ENCODE data around the gene SIRPB2.
"Not testable (repeated sequence)": the region's sequence is repeated elsewhere in the genome, so short reads cannot be mapped to it uniquely, and the experiment has no call there.

Gene SIRPB2

GRCh38 chr20:1508574-1508973 is 17.4 kb upstream of the SIRPB2 start:
- peaks cover 2% of the 10 kb centered on the region for H3K27me3 Mint-ChIP-seq
- H3K9me3 Mint-ChIP-seq = no peaks in the 10 kb centered on the region
- no peak overlapping the region for H3K4me3 Mint-ChIP-seq
- peaks cover 8% of the 10 kb centered on the region for H3K4me1 Mint-ChIP-seq
- H3K27ac Mint-ChIP-seq = no peak overlapping the region
- H3K36me3 Mint-ChIP-seq = no peaks in the 10 kb centered on the region

- Mint-ChIP-seq H3K9me3 (peaks cover 2% of the 10 kb centered on the region), H3K36me3 (no peaks in the 10 kb centered on the region), H3K4me1 (peaks cover 14% of the 10 kb centered on the region), H3K27me3 (peaks cover 2% of the 10 kb centered on the region), H3K4me3 (no peak overlapping the region), H3K27ac (no peak overlapping the region)
Observed at GRCh38 chr20:1507276-1507675, 16.1 kb upstream of the SIRPB2 start.

- Mint-ChIP-seq H3K27me3 (peaks cover 2% of the 10 kb centered on the region), H3K4me3 (no peak overlapping the region), H3K9me3 (peaks cover 4% of the 10 kb centered on the region), H3K27ac (no peak overlapping the region), H3K36me3 (no peaks in the 10 kb centered on the region), H3K4me1 (peaks cover 14% of the 10 kb centered on the region)
Observed at GRCh38 chr20:1505871-1506270, 14.7 kb upstream of the SIRPB2 start.

- Mint-ChIP-seq H3K27ac (no peak overlapping the region), H3K27me3 (peaks cover 6% of the 10 kb centered on the region), H3K4me1 (peaks cover 14% of the 10 kb centered on the region), H3K4me3 (no peak overlapping the region), H3K9me3 (peaks cover 4% of the 10 kb centered on the region), H3K36me3 (no peaks in the 10 kb centered on the region)
Observed at GRCh38 chr20:1505361-1505760, 14.1 kb upstream of the SIRPB2 start.

GRCh38 chr20:1503564-1504227 is 12.5 kb upstream of the SIRPB2 start:
- peaks cover 9% of the 10 kb centered on the region for H3K27me3 Mint-ChIP-seq
- peaks cover 4% of the 10 kb centered on the region for H3K9me3 Mint-ChIP-seq
- no peak overlapping the region for H3K27ac Mint-ChIP-seq
- H3K36me3 Mint-ChIP-seq = no peaks in the 10 kb centered on the region
- H3K4me3 Mint-ChIP-seq = no peak overlapping the region
- H3K4me1 Mint-ChIP-seq = peaks cover 8% of the 10 kb centered on the region

GRCh38 chr20:1500496-1500895 is 9.3 kb upstream of the SIRPB2 start:
- no peak overlapping the region for H3K4me3 Mint-ChIP-seq
- H3K27me3 Mint-ChIP-seq = peaks cover 14% of the 10 kb centered on the region
- H3K9me3 Mint-ChIP-seq = peaks cover 4% of the 10 kb centered on the region
- H3K4me1 Mint-ChIP-seq = peaks cover 8% of the 10 kb centered on the region
- H3K27ac Mint-ChIP-seq = no peak overlapping the region
- peaks cover 7% of the 10 kb centered on the region for H3K36me3 Mint-ChIP-seq

- Mint-ChIP-seq H3K36me3 (peaks cover 7% of the 10 kb centered on the region), H3K27me3 (peaks cover 14% of the 10 kb centered on the region), H3K4me3 (no peak overlapping the region), H3K9me3 (peaks cover 4% of the 10 kb centered on the region), H3K27ac (no peak overlapping the region), H3K4me1 (peaks cover 8% of the 10 kb centered on the region)
Observed at GRCh38 chr20:1499528-1500420, 8.6 kb upstream of the SIRPB2 start.

GRCh38 chr20:1497371-1497770 is 6.2 kb upstream of the SIRPB2 start:
- not testable (repeated sequence) for H3K4me1 Mint-ChIP-seq, H3K27ac Mint-ChIP-seq, H3K4me3 Mint-ChIP-seq, H3K9me3 Mint-ChIP-seq, H3K36me3 Mint-ChIP-seq
- H3K27me3 Mint-ChIP-seq = peaks cover 14% of the 10 kb centered on the region

- Mint-ChIP-seq H3K4me1 (no peaks in the 10 kb centered on the region), H3K36me3 (peaks cover 7% of the 10 kb centered on the region), H3K27ac (no peak overlapping the region), H3K9me3 (no peaks in the 10 kb centered on the region), H3K27me3 (peaks cover 14% of the 10 kb centered on the region), H3K4me3 (no peak overlapping the region)
Observed at GRCh38 chr20:1496930-1497329, 5.7 kb upstream of the SIRPB2 start.

- H3K27me3 Mint-ChIP-seq = peaks cover 9% of the 10 kb centered on the region
- H3K4me3 Mint-ChIP-seq = no peak overlapping the region
- no peak overlapping the region for H3K27ac Mint-ChIP-seq
- no peaks in the 10 kb centered on the region for H3K9me3 Mint-ChIP-seq
- peaks cover 7% of the 10 kb centered on the region for H3K36me3 Mint-ChIP-seq
- H3K4me1 Mint-ChIP-seq = no peaks in the 10 kb centered on the region
Observed at GRCh38 chr20:1494436-1494835, 3.2 kb upstream of the SIRPB2 start.

GRCh38 chr20:1493536-1493935 is 2.3 kb upstream of the SIRPB2 start:
- Mint-ChIP-seq H3K36me3 (peaks cover 7% of the 10 kb centered on the region), H3K27me3 (peaks cover 8% of the 10 kb centered on the region), H3K9me3 (no peaks in the 10 kb centered on the region), H3K4me1 (no peaks in the 10 kb centered on the region), H3K4me3 (no peak overlapping the region), H3K27ac (no peak overlapping the region)

- H3K9me3 Mint-ChIP-seq = no peaks in the 10 kb centered on the region
- no peak overlapping the region for H3K27ac Mint-ChIP-seq
- peaks cover 6% of the 10 kb centered on the region for H3K27me3 Mint-ChIP-seq
- no peak overlapping the region for H3K4me3 Mint-ChIP-seq
- no peaks in the 10 kb centered on the region for H3K4me1 Mint-ChIP-seq
- peaks cover under 1% of the 10 kb centered on the region for H3K36me3 Mint-ChIP-seq
Observed at GRCh38 chr20:1491860-1492642, 831 bp upstream of the SIRPB2 start.

GRCh38 chr20:1490643-1491195 is 501 bp downstream of the SIRPB2 start:
- Mint-ChIP-seq H3K4me3 (no peak overlapping the region), H3K9me3 (no peaks in the 10 kb centered on the region), H3K36me3 (no peaks in the 10 kb centered on the region), H3K27me3 (peaks cover 6% of the 10 kb centered on the region), H3K27ac (no peak overlapping the region), H3K4me1 (no peaks in the 10 kb centered on the region)

- Mint-ChIP-seq H3K4me1 (no peaks in the 10 kb centered on the region), H3K9me3 (no peaks in the 10 kb centered on the region), H3K36me3 (no peaks in the 10 kb centered on the region), H3K27ac (no peak overlapping the region), H3K27me3 (peaks cover 6% of the 10 kb centered on the region), H3K4me3 (no peak overlapping the region)
Observed at GRCh38 chr20:1489764-1490436, 1.3 kb downstream of the SIRPB2 start.

GRCh38 chr20:1489325-1489724 is 1.9 kb downstream of the SIRPB2 start:
- Mint-ChIP-seq H3K36me3 (no peaks in the 10 kb centered on the region), H3K4me1 (no peaks in the 10 kb centered on the region), H3K9me3 (no peaks in the 10 kb centered on the region), H3K4me3 (no peak overlapping the region), H3K27me3 (peaks cover 9% of the 10 kb centered on the region), H3K27ac (no peak overlapping the region)

All from activated naive CD4-positive, alpha-beta T cell treated with anti-CD3 and anti-CD28 coated beads, Interleukin-2, amount 50 U/mL, for 24 hours (primary cell).